HCEC 1CT (cell line): ENCODE measurements around the gene ITGB3.
A peak's percentile ranks its signal among the peaks of the same experiment; 100 is the strongest.
"Not testable (repeated sequence)": the region's sequence is repeated elsewhere in the genome, so short reads cannot be mapped to it uniquely, and the experiment has no call there.

Experiments
- DNase-seq: peaks from one replicate; pipeline ENCODE4 v3.0.0-alpha.2; 2017

The ITGB3 gene

GRCh38 chr17:47223460-47223859 is 30.2 kb upstream of the ITGB3 start:
- no peak for DNase-seq

- DNase-seq, result not testable (repeated sequence)
These were observed 29.6 kb upstream of the ITGB3 start for GRCh38 chr17:47224077-47224476.

- peak; percentile 27 for DNase-seq
These were observed 28.7 kb upstream of the ITGB3 start for GRCh38 chr17:47224966-47225365.

- DNase-seq, result peak; percentile 97
These were observed 28.2 kb upstream of the ITGB3 start for GRCh38 chr17:47225436-47225858.

- DNase-seq, result peak; percentile 14
These were observed 27.5 kb upstream of the ITGB3 start for GRCh38 chr17:47225911-47226688.

- DNase-seq, result no peak
These were observed 25.8 kb upstream of the ITGB3 start for GRCh38 chr17:47227862-47228261.

- DNase-seq, result peak; percentile 94
These were observed 23.8 kb upstream of the ITGB3 start for GRCh38 chr17:47229535-47230443.

- DNase-seq, result no peak
These were observed 22.8 kb upstream of the ITGB3 start for GRCh38 chr17:47230864-47231263.

GRCh38 chr17:47231334-47231733 is 22.3 kb upstream of the ITGB3 start:
- no peak for DNase-seq

- DNase-seq, result no peak
These were observed 21.8 kb upstream of the ITGB3 start for GRCh38 chr17:47231866-47232265.

GRCh38 chr17:47232465-47232864 is 21.2 kb upstream of the ITGB3 start:
- no peak for DNase-seq

- DNase-seq, result no peak
These were observed 18.1 kb upstream of the ITGB3 start for GRCh38 chr17:47235506-47235905.

- no peak for DNase-seq
These were observed 17.7 kb upstream of the ITGB3 start for GRCh38 chr17:47235923-47236322.

GRCh38 chr17:47237841-47238240 is 15.8 kb upstream of the ITGB3 start:
- no peak for DNase-seq

GRCh38 chr17:47238321-47239010 is 15.2 kb upstream of the ITGB3 start:
- DNase-seq, result no peak

GRCh38 chr17:47239619-47239966 is 14.0 kb upstream of the ITGB3 start:
- DNase-seq, result no peak

- DNase-seq, result peak; percentile 98
These were observed 13.5 kb upstream of the ITGB3 start for GRCh38 chr17:47239967-47240651.

- DNase-seq, result no peak
These were observed 12.8 kb upstream of the ITGB3 start for GRCh38 chr17:47240806-47241205.

- DNase-seq, result no peak
These were observed 11.0 kb upstream of the ITGB3 start for GRCh38 chr17:47242648-47243047.

- no peak for DNase-seq
These were observed 9.7 kb upstream of the ITGB3 start for GRCh38 chr17:47243737-47244598.

- DNase-seq, result no peak
These were observed 8.9 kb upstream of the ITGB3 start for GRCh38 chr17:47244697-47245096.

GRCh38 chr17:47246120-47246519 is 7.5 kb upstream of the ITGB3 start:
- no peak for DNase-seq
